IMR-90 (cell line): ENCODE measurements around the gene SLC9A9.

Source experiments
- MAZ ChIP-seq: IDR thresholded peaks from 2 replicates; pipeline ENCODE4 v1.6.1; 2012; ENCODE audit warnings: low read depth, mild to moderate bottlenecking, low read length, improper control_type of control experiment, moderate library complexity, borderline replicate concordance
- POLR2A ChIP-seq: IDR thresholded peaks from 2 replicates; pipeline ENCODE4 v1.6.1; 2012; ENCODE audit warnings: mild to moderate bottlenecking, low read depth, low read length
- TF ChIP-seq, protein P1 (sequence below): conservative IDR thresholded peaks from 2 replicates; pipeline ENCODE4 v1.5.1; 2012; ENCODE audit warnings: mild to moderate bottlenecking, low read depth, low read length, improper control_type of control experiment
- TF ChIP-seq, protein P2 (sequence below): fragments of 150-350 bp; IDR thresholded peaks from 2 replicates; pipeline ENCODE4 v1.6.1; 2016; ENCODE audit warnings: low read depth, mild to moderate bottlenecking, low read length, moderate library complexity, borderline replicate concordance

DNA sequence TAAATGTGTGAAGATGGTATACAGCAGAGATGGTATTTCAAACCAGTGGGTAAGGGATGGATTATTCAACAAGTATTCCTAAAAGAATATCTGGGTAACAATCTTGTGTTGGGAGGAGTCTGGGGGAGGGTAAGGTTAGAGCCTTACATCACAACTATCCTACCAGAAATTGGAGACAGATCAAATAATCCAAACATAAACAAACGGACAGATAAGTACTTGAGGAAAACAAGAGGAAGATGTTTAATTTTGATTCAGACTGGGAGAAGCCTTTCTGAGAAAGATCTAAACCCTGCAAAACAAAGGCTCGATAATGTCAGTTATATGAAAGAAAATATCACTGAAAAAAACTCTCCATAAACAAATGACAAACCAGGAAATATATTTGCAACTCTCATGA lies 77.9 kb downstream of the SLC9A9 start:
- TF ChIP-seq, protein P1, sequence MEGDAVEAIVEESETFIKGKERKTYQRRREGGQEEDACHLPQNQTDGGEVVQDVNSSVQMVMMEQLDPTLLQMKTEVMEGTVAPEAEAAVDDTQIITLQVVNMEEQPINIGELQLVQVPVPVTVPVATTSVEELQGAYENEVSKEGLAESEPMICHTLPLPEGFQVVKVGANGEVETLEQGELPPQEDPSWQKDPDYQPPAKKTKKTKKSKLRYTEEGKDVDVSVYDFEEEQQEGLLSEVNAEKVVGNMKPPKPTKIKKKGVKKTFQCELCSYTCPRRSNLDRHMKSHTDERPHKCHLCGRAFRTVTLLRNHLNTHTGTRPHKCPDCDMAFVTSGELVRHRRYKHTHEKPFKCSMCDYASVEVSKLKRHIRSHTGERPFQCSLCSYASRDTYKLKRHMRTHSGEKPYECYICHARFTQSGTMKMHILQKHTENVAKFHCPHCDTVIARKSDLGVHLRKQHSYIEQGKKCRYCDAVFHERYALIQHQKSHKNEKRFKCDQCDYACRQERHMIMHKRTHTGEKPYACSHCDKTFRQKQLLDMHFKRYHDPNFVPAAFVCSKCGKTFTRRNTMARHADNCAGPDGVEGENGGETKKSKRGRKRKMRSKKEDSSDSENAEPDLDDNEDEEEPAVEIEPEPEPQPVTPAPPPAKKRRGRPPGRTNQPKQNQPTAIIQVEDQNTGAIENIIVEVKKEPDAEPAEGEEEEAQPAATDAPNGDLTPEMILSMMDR: no peak
- TF ChIP-seq POLR2A: no peak
- TF ChIP-seq, protein P2, sequence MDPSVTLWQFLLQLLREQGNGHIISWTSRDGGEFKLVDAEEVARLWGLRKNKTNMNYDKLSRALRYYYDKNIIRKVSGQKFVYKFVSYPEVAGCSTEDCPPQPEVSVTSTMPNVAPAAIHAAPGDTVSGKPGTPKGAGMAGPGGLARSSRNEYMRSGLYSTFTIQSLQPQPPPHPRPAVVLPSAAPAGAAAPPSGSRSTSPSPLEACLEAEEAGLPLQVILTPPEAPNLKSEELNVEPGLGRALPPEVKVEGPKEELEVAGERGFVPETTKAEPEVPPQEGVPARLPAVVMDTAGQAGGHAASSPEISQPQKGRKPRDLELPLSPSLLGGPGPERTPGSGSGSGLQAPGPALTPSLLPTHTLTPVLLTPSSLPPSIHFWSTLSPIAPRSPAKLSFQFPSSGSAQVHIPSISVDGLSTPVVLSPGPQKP: no peak
- no peak for TF ChIP-seq MAZ
